Stimulated activated CD8-positive, alpha-beta memory T cell treated with anti-CD3 and anti-CD28 coated beads, Interleukin-15, amount 100 ng/mL, for 4 hours (primary cell): ENCODE data around the gene C9orf57.
"Not testable (repeated sequence)": the region's sequence is repeated elsewhere in the genome, so short reads cannot be mapped to it uniquely, and the experiment has no call there.

Source experiments
- DNase-seq, 2 donors: peaks; one replicate each; pipeline ENCODE4 v3.0.0-alpha.2; 2020; ENCODE audit warnings: low read depth in 2 of 2

Gene C9orf57

GRCh38 chr9:72060513-72060912 lies at the start of gene C9orf57:
TSS of gene C9orf57 (minus strand) at chr9:72060613. CDS start at chr9:72059331, 1,282 bp downstream.
- no peak for DNase-seq

- no peak for DNase-seq
These were observed 42.1 kb upstream of the C9orf57 start for GRCh38 chr9:72102520-72102919.

- not testable (repeated sequence) for DNase-seq
These were observed 35.1 kb upstream of the C9orf57 start for GRCh38 chr9:72095520-72095919.

- no peak for DNase-seq
These were observed 32.4 kb upstream of the C9orf57 start for GRCh38 chr9:72092820-72093219.

- no peak for DNase-seq
These were observed 29.2 kb upstream of the C9orf57 start for GRCh38 chr9:72089451-72090130.

GRCh38 chr9:72082536-72082935 lies 22.1 kb upstream of the C9orf57 start:
- no peak for DNase-seq

- DNase-seq: not testable (repeated sequence)
These were observed 14.3 kb upstream of the C9orf57 start for GRCh38 chr9:72074666-72075065.

GRCh38 chr9:72065076-72065475 lies 4.7 kb upstream of the C9orf57 start:
- no peak for DNase-seq

GRCh38 chr9:72052122-72052521 lies 8.3 kb downstream of the C9orf57 start:
- no peak for DNase-seq

GRCh38 chr9:72048850-72049249 lies 11.6 kb downstream of the C9orf57 start:
- DNase-seq: no peak

GRCh38 chr9:72046630-72047456 lies 13.6 kb downstream of the C9orf57 start:
- no peak for DNase-seq

- DNase-seq: no peak
These were observed 16.3 kb downstream of the C9orf57 start for GRCh38 chr9:72044095-72044494.

- DNase-seq: no peak
These were observed 16.8 kb downstream of the C9orf57 start for GRCh38 chr9:72043576-72043975.

GRCh38 chr9:72042928-72043327 lies 17.5 kb downstream of the C9orf57 start:
- no peak for DNase-seq

GRCh38 chr9:72041775-72042194 lies 18.6 kb downstream of the C9orf57 start:
- no peak for DNase-seq

GRCh38 chr9:72041369-72041768 lies 19.0 kb downstream of the C9orf57 start:
- DNase-seq: no peak

- DNase-seq: no peak
These were observed 20.9 kb downstream of the C9orf57 start for GRCh38 chr9:72039532-72039931.

- peak in 1 of 2 donors; percentile 14 for DNase-seq
These were observed 21.5 kb downstream of the C9orf57 start for GRCh38 chr9:72038890-72039410.

- no peak for DNase-seq
These were observed 22.0 kb downstream of the C9orf57 start for GRCh38 chr9:72038408-72038807.

- DNase-seq: no peak
These were observed 22.8 kb downstream of the C9orf57 start for GRCh38 chr9:72037571-72037970.

- DNase-seq: no peak
These were observed 29.6 kb downstream of the C9orf57 start for GRCh38 chr9:72030767-72031166.

- DNase-seq: no peak
These were observed 30.4 kb downstream of the C9orf57 start for GRCh38 chr9:72029986-72030385.

GRCh38 chr9:72025906-72026305 lies 34.5 kb downstream of the C9orf57 start:
- DNase-seq: no peak
